Measurements from ENCODE around the gene ARHGEF39. TPM values are rescaled to one million over a fixed set of nuclear protein-coding genes. Genes with fewer than 3 reads are reported as not detected.
A peak's percentile ranks its signal among the peaks of the same experiment; 100 is the strongest.

Gene ARHGEF39
- total RNA-seq, 4 donors from 2014 or later = 0.20 to 4.8 (median 1.0) TPM; not detected in 1

DNA sequence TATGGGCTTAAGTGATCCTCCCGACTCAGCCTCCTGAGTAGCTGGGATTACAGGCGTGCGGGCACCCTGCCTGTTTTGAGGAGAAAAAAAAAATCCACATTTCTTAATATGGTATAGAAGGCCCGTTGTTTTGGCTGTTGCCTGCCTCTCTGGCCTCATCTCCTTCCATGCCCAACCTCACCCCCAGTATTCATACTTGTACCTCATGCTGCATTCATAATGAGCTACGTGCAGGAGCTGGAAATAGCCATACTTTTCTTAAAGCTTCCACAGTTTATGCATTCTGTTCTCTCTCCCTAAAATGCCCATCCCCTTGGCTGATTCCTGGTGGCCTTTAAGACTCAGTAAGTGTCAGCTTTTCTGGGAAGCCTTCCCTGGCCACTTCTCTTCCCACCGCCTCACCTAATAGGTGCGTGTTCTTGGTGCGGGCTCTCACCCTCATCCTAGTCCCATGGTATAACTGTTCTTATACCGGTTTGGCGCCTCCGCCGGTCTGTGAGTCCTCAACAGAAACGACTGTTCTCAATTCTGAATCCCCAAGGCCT lies 26.8 kb upstream of the ARHGEF39 start:
- Histone ChIP-seq H3K27me3 (no peaks in the 10 kb centered on the region), H3K27ac (peak overlapping the region; percentile 93 to 97 (median 95)), H3K36me3 (peaks cover 0 to 12% (median 0%) of the 10 kb centered on the region in 3 donors), H3K4me1 (peaks cover 0 to 66% (median 7%) of the 10 kb centered on the region in 4 donors), H3K4me3 (no peak overlapping the region), H3K9me3 (no peaks in the 10 kb centered on the region)
- DNase-seq (ENCODE audit: low spot score in 2 of 2) = no peak
- TF ChIP-seq EP300 (IDR thresholded peaks at IDR 0.05) = peak in 1 of 2 donors; percentile 4
- no peak for TF ChIP-seq POLR2A (IDR thresholded peaks at IDR 0.05)
- 59 to 61% methylated on average over 13 of the region's 13 CpGs for WGBS, 2 donors

DNA sequence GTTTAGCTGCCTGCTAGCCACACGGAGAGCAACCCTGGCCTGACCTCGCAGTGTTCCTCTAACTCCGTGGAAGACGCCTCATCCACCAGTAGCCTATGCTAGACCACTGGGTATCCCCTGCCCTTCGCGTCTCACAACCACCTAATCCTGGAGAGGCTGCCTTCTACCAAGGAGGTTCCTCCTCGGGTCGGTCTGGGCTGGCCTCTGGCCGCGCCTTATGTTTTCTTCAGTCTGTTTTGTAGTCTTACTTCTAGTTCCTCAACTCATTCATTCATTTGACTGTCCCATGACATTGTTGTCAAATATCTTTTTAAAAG lies 26.3 kb upstream of the ARHGEF39 start:
- Histone ChIP-seq H3K36me3 (peaks cover 0 to 8% (median 0%) of the 10 kb centered on the region in 3 donors), H3K27me3 (no peaks in the 10 kb centered on the region), H3K27ac (peak overlapping the region; percentile 93 to 97 (median 95)), H3K4me3 (peak overlapping the region; percentile 63 to 92 (median 75)), H3K4me1 (peaks cover 0 to 66% (median 6%) of the 10 kb centered on the region in 4 donors), H3K9me3 (no peaks in the 10 kb centered on the region)
- no peak for DNase-seq (ENCODE audit: low spot score in 2 of 2)
- 10 to 12% methylated on average over 10 of the region's 10 CpGs for whole genome bisulfite sequencing, 2 donors
- TF ChIP-seq EP300 (IDR thresholded peaks at IDR 0.05) (no peak), POLR2A (IDR thresholded peaks at IDR 0.05) (no peak)
- TF ChIP-seq, protein P1, sequence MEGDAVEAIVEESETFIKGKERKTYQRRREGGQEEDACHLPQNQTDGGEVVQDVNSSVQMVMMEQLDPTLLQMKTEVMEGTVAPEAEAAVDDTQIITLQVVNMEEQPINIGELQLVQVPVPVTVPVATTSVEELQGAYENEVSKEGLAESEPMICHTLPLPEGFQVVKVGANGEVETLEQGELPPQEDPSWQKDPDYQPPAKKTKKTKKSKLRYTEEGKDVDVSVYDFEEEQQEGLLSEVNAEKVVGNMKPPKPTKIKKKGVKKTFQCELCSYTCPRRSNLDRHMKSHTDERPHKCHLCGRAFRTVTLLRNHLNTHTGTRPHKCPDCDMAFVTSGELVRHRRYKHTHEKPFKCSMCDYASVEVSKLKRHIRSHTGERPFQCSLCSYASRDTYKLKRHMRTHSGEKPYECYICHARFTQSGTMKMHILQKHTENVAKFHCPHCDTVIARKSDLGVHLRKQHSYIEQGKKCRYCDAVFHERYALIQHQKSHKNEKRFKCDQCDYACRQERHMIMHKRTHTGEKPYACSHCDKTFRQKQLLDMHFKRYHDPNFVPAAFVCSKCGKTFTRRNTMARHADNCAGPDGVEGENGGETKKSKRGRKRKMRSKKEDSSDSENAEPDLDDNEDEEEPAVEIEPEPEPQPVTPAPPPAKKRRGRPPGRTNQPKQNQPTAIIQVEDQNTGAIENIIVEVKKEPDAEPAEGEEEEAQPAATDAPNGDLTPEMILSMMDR (IDR thresholded peaks at IDR 0.05) = no peak

DNA sequence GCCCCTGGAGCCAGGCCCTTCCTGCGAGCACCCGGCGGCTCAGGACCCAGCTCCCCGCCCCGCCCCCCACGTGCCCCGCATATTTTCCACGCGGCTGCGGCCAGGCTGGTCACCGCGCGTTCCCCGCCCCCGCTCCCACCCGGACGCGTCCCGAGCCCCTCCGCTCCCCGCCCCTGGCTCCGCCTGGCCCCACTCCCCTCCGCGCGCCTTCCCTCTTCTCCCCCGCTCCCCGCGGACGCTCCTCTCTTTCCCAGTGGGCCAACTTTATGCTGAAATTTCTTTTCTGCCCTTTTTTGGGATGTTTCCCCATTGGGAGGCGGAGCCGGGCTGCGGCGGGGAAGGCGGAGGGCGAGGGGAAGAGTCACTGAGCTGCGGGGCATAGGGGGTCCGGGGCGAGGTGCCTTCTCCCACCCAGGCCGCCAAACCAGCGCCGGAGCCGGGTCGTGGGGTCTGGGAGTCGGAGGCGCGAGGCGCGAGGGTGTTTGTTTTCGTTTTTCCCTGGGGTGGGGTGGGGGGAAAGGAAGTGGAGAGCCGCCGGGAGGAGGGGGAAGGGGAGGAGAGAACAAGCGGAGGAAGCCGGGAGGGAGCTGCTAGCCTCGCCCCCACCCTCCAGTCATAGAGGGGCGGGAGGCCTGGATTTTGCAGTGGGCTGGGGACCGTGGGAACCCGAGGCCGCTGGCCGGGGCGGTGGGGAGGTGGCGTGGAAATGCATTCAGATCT lies 25.8 kb upstream of the ARHGEF39 start:
- DNase-seq (ENCODE audit: low spot score in 2 of 2) = peak; percentile 60 to 66
- Histone ChIP-seq H3K27ac (peak overlapping the region; percentile 93 to 97 (median 95)), H3K4me3 (peak overlapping the region; percentile 63 to 92 (median 75)), H3K4me1 (peaks cover 0 to 68% (median 8%) of the 10 kb centered on the region in 4 donors), H3K9me3 (no peaks in the 10 kb centered on the region), H3K27me3 (no peaks in the 10 kb centered on the region), H3K36me3 (peaks cover 0 to 7% (median 0%) of the 10 kb centered on the region in 3 donors)
- 1 to 2% methylated on average over 42 to 46 of the region's 61 CpGs for WGBS, 2 donors
- TF ChIP-seq EP300 (IDR thresholded peaks at IDR 0.05) (peak in 1 of 2 donors; percentile 75), POLR2A (IDR thresholded peaks at IDR 0.05) (peak in 1 of 2 donors; percentile 24)
- TF ChIP-seq, protein P1 (IDR thresholded peaks at IDR 0.05) = no peak

DNA sequence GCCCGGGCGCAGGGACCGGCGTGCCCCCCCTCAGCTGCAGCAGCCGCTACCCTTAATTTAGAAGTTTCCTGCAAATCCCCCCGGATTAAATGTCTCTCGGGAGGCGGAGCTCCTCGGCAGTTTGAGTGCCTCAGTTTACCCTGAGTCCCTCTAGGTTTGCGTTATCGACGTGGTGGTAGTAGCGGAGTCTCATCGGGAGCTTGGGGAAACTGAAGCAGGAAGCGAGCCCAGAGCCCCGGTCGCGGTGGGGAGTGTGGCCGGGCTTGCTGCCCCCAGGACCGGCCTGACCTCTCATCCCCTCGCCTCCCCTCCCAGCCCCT lies 25.3 kb upstream of the ARHGEF39 start:
- Histone ChIP-seq H3K4me1 (peaks cover 0 to 72% (median 9%) of the 10 kb centered on the region in 4 donors), H3K9me3 (no peaks in the 10 kb centered on the region), H3K27me3 (no peaks in the 10 kb centered on the region), H3K4me3 (peak overlapping the region; percentile 63 to 92 (median 75)), H3K27ac (peak overlapping the region; percentile 93 to 97 (median 95)), H3K36me3 (peaks cover 0 to 10% (median 0%) of the 10 kb centered on the region in 3 donors)
- DNase-seq (ENCODE audit: low spot score in 2 of 2) = no peak
- TF ChIP-seq EP300 (IDR thresholded peaks at IDR 0.05) (no peak), POLR2A (IDR thresholded peaks at IDR 0.05) (no peak)
- TF ChIP-seq, protein P1 (IDR thresholded peaks at IDR 0.05) = no peak
- WGBS, 2 donors = 0% methylated on average over 12 to 14 of the region's 21 CpGs

DNA sequence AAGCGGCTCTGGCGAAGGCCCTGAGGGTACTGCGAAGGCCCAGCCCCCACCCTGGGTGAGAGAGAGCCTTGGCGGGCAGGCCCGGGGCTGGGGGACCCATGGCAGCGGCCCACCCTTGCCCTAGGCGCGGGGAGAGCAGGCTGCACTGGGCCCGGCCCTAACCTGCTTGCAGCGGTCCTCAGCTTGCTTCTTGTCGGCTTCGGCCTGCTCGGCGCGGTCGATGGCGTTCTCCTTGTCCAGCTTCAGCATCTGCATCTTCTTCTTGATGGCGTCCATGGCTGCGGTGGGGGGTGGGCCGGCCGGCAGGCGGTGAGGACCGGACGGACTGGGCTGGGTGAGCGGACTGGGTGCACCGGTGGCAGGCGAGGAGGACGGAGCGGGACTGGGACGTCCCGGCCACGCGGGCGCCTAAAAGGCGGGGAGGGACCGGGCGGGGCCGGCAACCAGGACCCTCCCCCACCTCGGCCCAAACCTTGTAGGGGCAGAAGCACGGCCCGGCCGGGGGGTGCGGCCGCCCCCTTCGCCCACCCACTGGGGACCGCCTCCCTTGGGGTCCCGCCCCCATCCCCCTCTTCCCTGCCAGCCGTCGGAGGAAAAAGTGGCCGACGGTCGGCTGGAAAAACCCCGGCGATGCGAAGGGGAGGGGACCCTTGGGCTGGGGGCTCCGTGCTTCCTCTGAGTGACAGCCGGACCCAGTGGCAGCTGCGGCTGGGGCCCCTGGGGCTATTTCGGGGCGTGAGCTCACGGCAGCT lies 24.7 kb upstream of the ARHGEF39 start, which contains the start of gene TPM2:
TPM2 (minus strand) TSS at position 384 of the 752 bp plus-strand sequence; CDS start at position 276, 108 bp downstream.
- peak within 1 kb of the TSS; percentile 63 to 92 (median 75) for H3K4me3 ChIP-seq
- H3K27ac ChIP-seq = peak within 1 kb of the TSS; percentile 93 to 97 (median 95)
- H3K4me1 ChIP-seq = peaks cover 0 to 72% (median 9%) of the 10 kb centered on the region in 4 donors
- peaks cover 0 to 15% (median 0%) of the 10 kb centered on the region in 3 donors for H3K36me3 ChIP-seq
- H3K27me3 ChIP-seq = no peaks in the 10 kb centered on the region
- no peaks in the 10 kb centered on the region for H3K9me3 ChIP-seq
- no peak for TF ChIP-seq POLR2A (IDR thresholded peaks at IDR 0.05)
- peak in 1 of 2 donors; percentile 75 for TF ChIP-seq EP300 (IDR thresholded peaks at IDR 0.05)
- TF ChIP-seq, protein P1 (IDR thresholded peaks at IDR 0.05) = peak in 1 of 5 experiments; percentile 24
- peak in 1 of 2 donors; percentile 35 for DNase-seq (ENCODE audit: low spot score in 2 of 2)
- 13 to 19% methylated on average over 25 to 29 of the region's 61 CpGs for WGBS, 2 donors

All from tibial nerve (tissue), 4 donors.